NCI-H2029 (cell line): ENCODE data around the gene KIAA0319L.
A peak's percentile ranks its signal among the peaks of the same experiment; 100 is the strongest.

Experiments
- DNase-seq: peaks from one replicate; lab custom pipeline; 2025; lab: John Stamatoyannopoulos, UW

KIAA0319L gene

GRCh38 chr1:35536556-35537162, 20.5 kb downstream of the KIAA0319L start:
- DNase-seq, result no peak

- DNase-seq, result no peak
These were observed 22.0 kb downstream of the KIAA0319L start for GRCh38 chr1:35535243-35535642.

GRCh38 chr1:35533586-35533985, 23.6 kb downstream of the KIAA0319L start:
- DNase-seq, result no peak

GRCh38 chr1:35532497-35533223, 24.5 kb downstream of the KIAA0319L start:
- no peak for DNase-seq

DNA sequence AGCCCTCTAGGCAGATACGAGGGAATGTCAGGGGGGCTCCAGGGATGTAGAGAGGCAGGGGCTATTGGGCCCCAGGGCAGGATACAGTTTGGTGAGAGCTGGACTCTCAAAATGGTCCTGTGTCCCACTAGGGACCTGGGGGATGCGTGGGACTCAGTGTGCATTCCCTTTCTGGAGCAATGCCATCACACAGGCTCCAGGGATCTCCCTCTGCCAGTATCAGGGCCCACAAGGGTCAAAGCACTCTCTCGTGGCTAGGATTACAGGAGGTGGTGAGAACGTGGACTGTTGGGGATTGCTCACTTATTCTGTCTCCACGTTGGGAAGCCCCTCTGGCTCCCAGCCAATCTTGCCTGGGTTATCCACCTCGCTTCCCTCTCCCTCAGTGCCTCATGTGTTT, 25.8 kb downstream of the KIAA0319L start:
- DNase-seq, result no peak

DNA sequence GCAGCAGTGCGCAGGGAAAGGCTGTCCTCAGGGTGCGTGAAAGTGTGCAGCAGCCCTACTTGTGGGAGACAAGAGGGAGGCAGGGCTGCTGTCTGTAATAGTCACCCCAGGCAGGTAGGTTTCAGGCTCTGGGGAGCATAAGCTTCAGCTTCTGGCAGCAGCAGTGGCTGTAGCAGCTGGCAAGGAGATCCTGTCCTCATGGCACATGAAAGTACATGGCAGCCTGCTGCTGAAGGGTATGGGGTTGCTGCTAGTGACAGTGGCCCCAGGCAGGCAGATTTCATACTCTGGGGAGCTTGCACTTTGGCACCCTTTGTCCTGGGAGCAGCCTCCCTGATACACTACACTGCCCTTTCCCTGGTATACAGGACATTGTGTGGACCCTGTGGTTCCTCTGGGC, 26.3 kb downstream of the KIAA0319L start:
- no peak for DNase-seq

DNA sequence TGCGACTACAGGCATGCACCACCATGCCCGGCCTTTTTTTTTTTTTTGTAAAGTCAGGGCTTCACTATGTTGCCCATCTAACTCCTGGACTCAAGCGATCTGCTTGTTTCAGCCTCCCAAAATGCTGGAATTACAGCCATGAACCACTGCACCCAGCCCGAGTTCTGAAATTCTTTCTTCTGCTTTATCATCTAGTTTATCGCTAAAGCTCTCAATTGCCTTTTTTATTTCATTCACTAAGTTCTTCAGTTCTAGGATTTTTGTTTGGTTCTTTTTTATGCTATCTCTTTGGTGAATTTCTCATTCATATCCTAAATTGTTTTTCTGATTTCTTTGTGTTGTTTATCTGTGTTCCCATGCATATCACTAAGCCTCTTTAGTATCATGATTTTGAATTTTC, 27.0 kb downstream of the KIAA0319L start:
- no peak for DNase-seq

DNA sequence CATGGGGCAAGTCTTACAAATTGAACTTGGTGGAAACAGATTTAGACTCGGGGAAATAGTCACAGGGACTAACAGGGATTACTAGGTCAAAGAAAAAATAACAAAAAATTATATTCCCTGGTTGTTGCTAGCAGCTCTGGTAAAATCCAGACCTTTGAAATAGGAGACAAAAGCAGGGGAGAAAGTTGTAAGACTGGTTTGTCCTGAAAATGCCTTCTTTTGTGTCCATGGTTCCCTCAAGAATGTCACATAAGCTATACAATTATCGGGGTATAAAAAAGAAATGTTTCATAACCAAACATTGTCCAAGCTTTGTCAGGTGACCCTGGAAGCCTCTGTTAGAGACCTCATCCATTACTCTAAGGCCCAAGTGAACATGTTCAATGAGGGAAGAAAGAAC, 33.1 kb downstream of the KIAA0319L start:
- DNase-seq, result no peak

DNA sequence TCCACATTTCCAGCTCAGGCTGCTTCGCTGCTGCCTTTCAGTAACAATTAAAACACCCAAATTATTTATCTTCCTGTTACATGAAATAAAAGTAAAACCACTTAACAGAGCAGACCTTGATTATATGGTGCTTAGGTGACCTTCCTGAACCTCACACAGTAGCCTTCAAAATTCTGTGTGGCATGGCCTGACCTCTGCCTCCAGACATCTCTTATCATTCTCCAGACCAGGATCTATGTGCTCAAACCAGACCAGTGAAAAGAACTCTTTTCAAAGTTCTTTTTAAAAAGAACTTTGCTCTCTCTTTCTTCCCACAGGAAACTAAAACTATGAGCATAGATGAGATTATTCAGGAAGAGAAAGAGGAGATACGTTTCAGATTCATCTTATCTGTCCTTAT, 37.8 kb downstream of the KIAA0319L start:
- no peak for DNase-seq

DNA sequence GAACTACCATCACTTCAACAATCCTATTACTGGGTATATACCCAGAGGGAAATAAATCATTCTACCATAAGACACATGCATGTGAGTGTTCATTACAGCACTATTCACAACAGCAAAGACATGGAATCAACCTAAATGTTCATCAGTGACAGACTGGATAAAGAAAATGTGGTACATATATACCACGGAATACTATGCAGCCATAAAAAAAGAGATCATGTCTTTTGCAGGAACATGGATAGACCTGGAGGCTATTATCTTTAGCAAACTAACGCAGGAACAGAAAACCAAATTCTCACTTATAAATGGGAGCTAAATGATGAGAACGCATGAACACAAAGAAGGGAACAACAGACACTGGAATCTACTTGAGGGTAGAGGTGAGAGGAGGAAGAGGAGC, 39.0 kb downstream of the KIAA0319L start:
- DNase-seq, result no peak

GRCh38 chr1:35511305-35511704, 45.9 kb downstream of the KIAA0319L start:
- DNase-seq, result no peak

DNA sequence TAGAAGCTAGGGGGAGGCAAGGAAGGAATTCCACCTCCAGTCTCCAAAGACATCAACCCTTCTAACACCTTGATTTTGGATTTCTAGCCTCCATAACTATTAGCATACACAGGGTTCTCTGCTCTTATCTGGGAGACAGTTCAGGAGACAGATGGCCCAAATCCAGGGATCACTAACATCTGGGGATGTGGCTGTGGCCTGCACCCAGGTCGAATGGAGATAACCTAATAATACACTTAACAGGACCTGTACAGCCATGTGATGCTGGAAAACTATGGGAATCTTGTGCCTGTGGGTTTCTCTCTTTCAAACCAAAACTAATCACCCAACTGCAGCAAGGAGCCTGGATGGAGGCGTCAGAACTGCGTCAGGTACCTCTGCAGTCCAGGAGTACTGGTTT, 47.6 kb downstream of the KIAA0319L start:
- no peak for DNase-seq

GRCh38 chr1:35507947-35508346, 49.3 kb downstream of the KIAA0319L start:
- DNase-seq, result no peak

DNA sequence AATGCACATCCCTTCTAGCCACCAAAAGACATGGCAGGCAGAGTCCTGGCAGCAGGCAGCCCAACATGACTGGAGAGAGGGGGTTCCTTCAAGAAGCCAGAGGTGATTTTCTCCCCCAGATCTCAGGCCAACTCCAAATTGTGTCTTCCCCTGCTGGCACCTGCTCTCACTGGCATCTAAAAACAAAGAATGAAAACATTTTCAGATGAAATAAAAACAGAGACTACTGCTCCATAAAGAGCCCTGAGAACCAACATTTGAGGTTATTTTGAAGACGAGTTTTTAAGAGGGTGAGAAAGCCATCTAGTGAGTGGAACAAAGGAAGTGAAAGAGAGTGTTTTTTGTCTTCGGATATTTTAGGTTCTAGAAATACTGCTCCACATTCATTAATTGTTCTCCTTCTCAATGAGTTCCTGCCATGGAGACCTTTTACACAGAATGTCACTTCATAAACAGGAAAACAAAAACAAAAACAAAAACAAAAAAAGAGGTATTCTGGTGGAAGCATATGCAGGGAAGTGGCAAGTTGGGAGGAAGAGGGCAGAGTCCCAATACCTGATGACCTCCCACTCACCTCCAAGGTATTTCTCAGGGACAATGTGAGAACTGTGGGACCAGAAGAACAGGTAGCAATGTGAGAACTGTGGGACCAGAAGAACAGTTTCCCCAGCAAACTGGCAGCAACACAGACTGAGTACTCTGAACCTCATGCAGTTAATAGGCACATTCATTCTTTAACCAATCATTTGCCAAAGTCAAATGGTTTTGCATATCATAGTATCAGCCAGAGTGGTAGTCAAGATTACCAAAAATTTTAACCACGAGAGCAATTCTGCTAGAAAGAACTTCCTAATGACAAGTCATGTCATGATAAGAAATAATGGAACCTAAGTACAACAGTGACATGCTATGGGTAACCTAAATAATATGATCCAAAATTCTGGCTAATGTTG, 50.0 kb downstream of the KIAA0319L start:
- DNase-seq, result no peak

DNA sequence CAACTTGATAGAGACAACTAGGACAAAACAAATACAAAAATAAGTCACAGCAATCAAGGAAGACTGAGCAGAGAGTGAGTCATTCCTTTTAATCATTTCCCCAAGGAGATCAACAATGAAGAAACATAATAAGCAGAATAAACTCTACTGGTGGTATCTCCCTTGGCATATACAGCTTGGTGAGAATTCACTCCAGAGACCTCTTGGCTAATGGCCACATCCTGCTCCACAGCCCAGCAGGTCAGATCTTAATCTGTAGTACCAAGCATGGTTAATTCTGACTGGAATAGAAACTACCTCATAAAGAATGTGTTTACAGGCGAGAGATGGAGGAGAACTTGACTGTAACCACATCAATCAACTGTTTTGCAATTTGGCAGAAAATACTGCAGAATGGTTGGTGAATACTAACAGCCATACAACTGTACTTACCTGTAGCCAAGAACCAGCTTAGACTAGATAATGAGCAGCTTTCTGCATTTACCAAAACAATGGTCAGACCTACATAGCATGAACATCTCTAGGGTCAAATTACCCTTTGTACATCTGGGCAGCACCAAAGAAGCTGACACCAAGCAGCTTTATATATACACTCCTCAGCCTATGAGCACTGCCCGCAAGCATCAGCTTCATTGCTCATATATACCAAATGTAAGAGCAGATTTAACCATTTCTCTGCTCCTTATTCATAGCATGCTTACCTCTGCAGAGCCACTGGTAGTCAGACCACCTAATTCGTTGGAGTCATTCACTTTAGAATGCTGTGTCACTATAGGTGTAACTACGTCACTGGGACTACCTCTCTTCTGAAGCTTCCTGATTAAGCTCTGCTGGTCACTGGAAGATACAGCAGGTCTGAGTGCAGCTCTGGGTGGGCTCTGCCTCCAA, 51.0 kb downstream of the KIAA0319L start:
- DNase-seq, result peak; percentile 84

GRCh38 chr1:35502242-35502641, 55.0 kb downstream of the KIAA0319L start:
- DNase-seq, result no peak

DNA sequence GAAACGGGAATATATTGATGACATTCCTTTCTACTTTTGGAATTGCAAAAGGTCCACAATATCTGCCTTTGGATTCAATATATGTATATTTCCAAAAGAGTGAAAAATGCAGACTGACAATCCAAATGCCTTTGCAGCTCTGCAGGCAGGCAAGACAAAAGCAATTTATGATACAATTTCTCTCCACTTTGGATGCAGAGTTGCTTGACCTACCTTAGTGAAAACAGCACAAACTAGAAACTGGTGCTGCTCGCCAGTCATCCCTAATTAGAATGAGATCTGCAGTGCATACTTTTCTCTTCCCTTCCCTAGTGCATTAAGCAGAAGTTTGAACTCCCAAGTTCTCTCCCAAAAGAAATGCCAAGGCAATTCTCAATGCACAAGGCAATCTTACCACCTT, 56.8 kb downstream of the KIAA0319L start:
- DNase-seq, result no peak

GRCh38 chr1:35499652-35500176, 57.5 kb downstream of the KIAA0319L start:
- DNase-seq, result no peak

DNA sequence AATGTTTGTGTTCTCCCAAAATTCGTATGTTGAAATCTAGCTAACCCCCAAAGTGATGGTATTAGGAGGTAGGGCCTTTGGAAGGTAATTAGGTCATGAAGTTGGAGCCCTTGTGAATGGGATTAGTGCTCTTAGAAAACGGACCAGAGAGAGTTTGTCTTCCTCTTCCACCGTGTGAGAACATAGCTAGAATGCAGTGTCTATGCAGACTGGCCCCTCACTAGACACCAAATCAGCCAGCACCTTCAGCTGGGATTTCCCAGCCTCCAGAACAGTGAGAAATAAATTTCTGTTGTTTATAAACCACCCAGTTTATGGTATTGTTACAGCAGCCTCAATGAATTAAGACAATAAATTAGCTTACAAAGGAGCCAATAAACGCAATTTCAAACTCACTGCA, 58.0 kb downstream of the KIAA0319L start:
- no peak for DNase-seq

DNA sequence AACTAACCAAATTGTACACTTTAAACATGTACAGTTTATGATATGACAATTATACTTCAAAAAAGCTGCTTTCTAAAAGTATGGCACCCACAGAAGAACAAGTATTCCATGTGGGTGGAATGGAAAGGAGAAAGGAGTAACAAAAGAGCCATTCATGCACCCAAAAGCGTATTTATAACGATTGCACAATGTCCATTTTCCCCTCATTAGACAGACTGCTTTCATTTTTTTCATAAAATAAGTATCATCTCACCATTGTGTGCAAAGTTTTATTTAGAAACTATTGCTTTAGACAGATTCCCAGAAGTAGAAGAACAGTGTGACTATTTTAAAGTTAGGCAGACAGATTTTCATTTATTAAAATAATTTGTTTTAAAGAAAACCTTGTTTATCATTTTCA, 59.6 kb downstream of the KIAA0319L start:
- DNase-seq, result no peak

DNA sequence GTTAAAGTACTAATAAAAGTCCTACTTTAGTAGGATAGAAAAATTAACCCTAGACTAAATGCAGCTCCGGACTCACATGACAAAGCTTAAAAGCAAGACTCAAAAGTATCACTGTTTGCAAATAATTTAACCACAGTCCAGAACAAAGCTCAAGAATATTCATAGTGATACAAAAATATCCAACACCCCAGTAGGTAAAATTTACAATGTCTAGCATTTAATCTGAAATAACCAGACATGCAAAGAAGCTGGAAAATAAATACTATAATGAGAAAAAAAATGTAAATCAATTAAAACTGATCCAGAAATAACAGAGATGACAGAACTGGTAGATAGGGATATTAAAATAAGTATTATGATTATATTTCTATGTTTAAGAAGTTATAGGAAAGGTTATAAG, 67.0 kb downstream of the KIAA0319L start:
- DNase-seq, result no peak

DNA sequence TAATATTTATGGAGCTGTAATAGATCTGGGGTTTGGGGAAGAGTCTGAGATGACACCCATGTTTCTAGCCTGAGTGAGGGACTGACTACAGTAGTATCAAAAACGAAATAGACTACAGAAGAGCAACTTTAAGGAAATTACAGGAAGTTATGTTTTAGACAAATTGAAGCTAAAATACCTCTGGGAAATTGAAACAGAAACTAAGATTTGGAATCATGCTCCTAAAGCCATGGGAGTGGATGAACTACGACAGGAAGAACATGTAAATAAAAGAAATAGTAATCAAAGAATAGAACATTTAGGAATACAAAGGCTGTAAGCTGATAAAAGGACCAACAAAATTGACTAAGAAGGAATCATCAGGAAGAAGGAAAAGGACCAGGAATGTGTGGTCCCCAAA, 68.9 kb downstream of the KIAA0319L start:
- DNase-seq, result no peak
